Right ventricle myocardium superior (tissue), 1 donor: ENCODE results near the gene MACROD1. TPM values are rescaled to one million over a fixed set of nuclear protein-coding genes. Genes with fewer than 3 reads are reported as not detected.

Experiments used
- ATAC-seq: fragments of 200-7000 bp; cut with Tn5 transposase; one replicate; pipeline ENCODE4 v1.9.1; 2020; ENCODE audit warnings: mild to moderate bottlenecking; ENCODE audit not compliant: poor library complexity
- DNase-seq: peaks from one replicate; pipeline ENCODE4 v3.0.0-alpha.2; 2020
- intact Hi-C: fragments of 100-400 bp; cut with DNase I; formaldehyde crosslinking; loops from one replicate; pipeline ENCODE4 v1.11.2; 2022
- total RNA-seq: library from RNA; stranded (reverse); fragmentation: NEBNext Ultra II Directional; extraction: Animal tissue kit (Norgen Biotek cat#: 25700); gene quantifications from one replicate; pipeline ENCODE4 v1.2.1, GENCODE V29; 2021
- donor health status: DM: no; HTN: yes; CAD: no; lungs with severe emphysema.

MACROD1 gene
- total RNA-seq, 1 donor from 2014 or later, result 124 TPM

DNA sequence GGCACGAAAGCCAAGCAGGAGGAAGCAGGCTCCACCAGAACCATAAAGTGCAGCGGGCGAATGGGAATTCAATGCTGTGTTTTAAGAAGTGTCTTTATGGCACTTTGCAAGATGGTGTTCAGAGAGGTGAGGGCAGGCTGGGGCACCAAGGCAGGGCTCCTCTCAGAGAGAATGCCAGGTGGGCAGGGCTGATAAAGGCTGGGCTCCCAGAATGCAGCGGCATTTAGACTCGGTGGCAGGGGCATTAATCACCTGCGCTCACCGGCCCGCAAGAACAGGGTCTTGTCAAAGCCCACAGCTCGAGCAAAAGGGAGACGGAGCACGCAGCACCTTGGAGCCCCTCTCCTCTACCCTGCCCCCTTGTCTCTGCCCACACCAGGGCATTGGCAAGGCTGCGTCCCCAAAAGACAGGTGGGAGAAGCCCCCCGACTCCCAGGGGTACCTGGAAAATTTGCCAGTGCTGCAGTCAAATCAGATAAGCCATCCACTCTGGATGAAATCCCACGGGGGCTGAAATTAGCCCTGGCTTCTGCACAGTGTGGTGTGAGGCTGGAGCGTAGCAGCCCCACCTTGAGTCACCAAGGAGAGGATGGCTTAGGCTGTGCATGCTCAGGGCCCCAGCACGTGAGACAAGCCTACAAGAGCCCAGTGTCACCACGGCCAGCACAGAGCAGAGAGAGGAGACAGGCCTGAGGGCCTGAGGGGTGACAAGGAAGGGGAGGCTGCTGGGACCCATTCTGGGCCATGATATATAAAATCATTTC, 8.1 kb downstream of the MACROD1 start:
- intact Hi-C loops, result loop anchor here (10.0 kb wide), 1 partner anchor 313 kb away; no protein-coding TSS in a partner anchor
- ATAC-seq (no peak), DNase-seq (no peak)

DNA sequence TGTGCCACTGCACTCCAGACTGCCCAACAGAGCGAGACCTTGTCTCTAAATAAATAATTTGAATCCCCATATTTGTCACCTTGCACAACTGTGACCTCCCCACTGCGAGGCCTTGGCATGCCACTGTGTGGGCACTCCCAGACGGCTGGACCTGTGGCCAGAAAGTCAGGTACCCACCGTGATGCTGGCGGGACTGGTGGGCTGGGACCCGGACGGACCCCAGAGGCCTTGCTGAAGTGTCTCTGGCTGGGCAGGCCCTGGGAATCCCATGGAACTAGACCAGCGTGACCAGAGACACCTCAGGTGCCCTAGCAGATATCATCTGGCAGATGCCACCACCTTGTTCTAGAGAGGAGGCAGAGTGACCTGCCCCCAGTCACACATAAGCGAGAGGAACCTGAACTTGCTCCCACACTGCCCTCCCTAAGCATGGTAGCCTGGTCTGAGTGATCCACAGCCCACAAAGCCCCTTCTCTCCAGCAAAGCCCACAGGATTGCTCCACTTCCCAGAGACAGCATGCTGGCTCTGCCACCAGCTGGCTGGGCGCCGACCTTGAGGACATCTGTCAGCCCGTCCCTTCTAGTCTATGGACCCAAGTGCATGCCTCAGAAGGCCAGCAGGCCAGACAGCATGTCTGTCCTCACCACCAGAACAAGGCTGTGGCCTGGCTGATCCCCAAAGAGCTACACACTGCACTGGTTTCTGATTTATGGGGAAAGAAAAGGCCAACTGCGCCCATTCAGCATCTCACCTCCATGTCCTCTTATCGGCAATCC, 9.5 kb downstream of the MACROD1 start:
- peak; percentile 78 for ATAC-seq
- peak; percentile 78 for DNase-seq
- intact Hi-C loops, result loop anchor here (10.0 kb wide), 1 partner anchor 312 kb away; no protein-coding TSS in a partner anchor

DNA sequence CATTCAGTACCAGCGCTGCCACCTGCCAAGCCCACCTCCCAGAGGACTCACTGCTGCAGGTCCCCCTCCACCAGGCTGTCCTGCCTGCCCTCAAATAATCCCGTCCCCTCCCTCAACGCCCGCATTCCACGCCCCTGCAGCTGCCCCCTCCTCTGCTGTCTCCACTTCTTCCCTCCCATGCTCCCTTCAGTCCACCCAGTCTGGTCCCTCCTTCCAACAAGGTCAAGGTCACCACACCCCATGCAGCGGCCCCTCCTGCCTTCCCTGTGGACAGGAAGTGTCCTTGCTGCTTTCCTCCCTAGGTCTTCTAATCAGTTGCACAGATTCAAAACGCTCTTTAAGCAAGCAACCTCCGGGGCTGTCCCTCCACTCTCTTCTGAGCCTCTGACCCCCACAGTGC, 12.1 kb downstream of the MACROD1 start:
- DNase-seq, result no peak
- ATAC-seq, result no peak
- intact Hi-C loops, result loop anchor here (10.0 kb wide), 1 partner anchor 309 kb away; no protein-coding TSS in a partner anchor

DNA sequence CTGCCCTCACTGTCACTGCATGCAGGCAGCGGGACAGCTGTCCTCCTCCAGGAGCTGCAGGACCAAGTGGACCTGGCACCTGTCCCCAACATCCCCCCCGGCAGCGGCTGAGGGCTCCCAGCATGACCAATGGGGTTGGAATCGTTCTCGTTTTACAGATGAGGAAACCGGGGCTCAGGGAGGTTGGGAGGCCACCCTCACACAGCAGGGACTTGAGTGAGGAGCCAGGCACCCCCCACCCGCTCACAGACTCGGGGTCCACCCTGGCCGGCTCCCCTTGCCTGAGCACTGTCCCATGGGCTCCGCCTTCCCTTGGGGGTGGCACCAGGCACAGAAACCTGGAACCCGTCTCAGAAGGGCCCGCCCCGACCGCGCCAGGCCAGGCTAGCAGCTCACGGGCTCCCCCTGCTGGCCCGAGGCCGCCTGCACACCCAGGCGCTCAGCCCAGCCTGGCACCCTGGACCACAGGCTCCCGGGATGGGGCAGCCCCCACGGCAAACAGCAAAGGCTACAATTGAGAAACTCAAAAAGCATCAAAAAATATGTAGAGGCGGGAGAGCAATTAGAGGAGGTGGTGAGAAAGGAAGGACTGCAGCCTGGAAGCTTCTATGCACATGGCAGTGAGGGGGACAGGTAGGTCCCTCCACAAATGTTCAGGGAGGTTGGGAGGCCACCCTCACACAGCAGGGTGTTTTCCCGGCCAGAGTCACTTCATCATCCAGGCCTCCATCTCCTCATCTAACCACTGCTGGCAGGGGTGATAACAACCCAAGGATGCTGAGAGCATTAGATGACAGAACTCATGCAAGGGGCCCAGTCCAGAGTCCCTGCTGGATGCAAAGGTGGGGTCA, 12.8 kb downstream of the MACROD1 start:
- intact Hi-C loops, result loop anchor here (10.0 kb wide), 1 partner anchor 308 kb away; no protein-coding TSS in a partner anchor
- DNase-seq (peak; percentile 80), ATAC-seq (peak; percentile 55)

DNA sequence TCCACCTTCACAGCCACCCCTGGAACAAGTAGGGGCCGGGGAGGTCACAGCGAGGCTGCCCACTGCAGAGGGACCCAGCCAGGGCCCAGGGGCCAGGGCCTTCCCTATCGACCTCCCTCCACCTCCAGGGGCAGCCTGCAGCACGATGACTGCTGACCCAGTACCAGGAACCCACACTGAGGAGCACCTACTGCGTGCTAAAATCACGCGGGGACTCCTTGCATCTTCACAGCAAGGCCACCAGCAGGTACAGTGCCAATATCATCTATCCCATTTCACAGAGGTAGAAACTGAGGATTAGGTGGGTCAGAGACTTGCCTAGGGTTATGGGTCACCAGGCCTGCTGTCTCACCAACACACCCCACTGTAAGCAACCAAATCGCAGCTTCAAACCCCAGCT, 14.6 kb downstream of the MACROD1 start:
- DNase-seq, result no peak
- intact Hi-C loops, result loop anchor here (10.0 kb wide), 1 partner anchor 307 kb away; no protein-coding TSS in a partner anchor
- no peak for ATAC-seq

DNA sequence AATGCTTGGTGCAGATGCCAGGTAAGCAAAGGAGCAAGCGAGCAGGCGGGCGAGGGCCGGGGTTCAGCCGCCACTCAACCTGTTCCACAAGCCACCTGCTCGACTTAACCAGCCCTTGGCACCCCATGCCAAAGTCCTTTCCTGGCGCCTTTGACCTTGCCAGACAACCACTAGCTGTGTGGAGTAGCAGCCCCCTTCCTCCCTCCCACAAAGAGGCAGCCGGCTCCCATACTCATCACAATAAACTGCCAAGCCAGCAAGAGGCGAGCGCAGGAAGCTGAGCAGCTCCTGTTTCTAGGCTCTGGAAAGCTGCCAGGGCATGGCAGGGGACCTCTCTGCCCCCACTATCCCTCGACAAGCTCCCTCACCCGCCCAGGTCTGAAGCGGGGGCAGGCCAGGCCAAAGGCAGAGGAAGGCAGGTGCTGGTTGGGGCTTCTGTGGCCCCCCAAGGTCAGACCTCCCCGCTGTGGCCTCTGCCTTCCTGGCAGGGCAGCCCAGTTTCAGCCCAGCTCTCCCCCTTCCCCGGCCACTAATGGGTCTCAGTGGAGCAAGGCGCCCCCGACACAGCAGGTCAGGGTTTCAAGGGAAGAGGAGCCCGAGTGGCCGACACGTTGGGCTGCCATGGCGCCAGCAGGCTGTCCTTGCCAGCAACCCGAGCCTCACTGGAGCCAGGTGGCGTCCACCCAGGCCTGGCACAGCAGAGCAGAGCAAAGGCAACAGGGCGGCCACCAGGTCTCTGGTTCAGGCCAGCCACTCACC, 15.3 kb downstream of the MACROD1 start:
- ATAC-seq, result peak; percentile 57
- intact Hi-C loops, result loop anchor here (10.0 kb wide), 1 partner anchor 306 kb away; no protein-coding TSS in a partner anchor
- DNase-seq, result peak; percentile 83

DNA sequence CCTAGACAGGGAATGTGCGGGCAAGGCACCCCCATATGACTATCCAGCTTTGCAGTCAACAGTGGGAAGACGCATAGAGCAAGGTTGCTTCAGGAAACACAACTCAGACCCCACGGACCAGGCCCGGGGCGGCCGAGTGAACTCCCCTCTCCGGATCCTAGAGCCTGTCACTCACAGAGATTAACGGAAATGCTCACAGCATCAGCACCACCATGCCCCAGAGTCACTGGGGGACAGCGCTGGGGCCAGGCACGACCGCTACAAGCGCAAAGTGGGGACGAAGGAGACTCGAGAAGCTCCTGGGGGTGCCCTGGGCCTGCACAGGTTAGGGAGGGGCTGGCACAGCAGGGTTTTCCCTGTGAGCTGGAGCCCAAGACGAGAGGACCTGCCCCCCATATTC, 15.9 kb downstream of the MACROD1 start:
- intact Hi-C loops, result loop anchor here (10.0 kb wide), 1 partner anchor 305 kb away; no protein-coding TSS in a partner anchor
- no peak for DNase-seq
- no peak for ATAC-seq

DNA sequence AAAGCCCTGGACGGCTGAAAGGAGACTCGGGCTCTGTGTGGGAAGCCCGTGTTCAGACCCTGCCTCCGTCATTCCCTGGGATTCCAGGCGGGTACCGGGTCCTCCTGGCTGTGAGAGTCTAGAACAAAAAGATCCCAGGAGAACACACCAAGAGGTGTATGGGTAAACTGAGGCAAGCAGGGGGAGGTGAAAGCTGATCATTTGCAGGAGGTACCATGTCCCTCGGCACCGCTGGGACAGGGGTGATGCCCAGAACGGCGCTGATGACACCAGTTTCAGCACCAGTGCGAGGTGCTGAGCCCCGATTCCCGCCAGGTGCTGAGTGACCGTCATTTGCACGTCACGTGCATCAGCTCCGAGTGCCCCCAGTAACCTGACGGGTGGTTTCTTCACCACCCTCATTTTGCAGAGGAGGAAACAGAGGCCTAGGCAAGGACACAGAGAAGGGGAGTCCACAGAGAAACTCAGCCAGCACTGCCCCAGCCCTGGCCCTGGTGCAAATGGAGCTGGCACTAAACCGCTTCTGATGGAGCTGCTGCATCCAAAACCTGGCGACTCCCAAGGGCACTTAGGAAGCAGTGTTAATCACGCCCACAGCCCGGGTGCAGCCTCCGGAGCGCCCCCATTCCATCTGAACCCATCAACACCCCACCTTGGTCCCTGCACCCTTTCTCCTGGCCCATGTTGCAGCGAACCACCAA, 16.8 kb downstream of the MACROD1 start:
- ATAC-seq, result peak; percentile 21
- no peak for DNase-seq
- intact Hi-C loops, result loop anchor here (2.0 kb wide), 1 partner anchor 148 kb away; no protein-coding TSS in a partner anchor

DNA sequence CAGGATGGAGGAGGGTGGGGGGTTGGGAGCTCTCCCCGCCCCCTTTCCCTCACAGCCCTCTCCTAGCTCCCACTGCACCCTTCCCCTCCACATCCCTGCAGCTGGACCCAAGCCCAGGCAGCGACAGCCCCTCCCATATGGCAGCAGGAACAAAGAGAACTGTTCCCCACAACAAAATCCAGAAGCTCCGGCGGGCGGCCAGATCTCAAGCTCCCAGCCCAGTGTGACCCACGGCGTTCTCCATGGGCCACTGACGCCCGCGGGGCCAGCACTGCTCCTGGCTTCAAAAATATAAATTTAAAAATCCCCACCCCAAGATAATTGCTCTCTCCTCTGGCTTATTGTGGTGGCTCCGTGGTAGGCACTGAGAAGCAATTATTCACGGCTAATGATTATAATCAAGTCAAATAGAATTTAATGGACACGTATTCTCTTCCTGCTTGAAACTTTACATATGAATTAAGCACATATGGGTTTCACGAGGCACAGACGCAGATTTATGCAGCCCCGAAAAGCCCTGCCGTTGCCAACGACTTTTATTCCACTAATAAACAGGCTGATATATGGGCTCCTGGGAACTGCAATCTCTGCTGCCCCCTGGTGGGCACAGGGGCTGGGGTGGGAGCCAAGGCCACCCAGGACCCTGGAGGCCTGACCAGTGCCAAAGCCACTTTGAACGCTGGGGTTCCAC, 17.5 kb downstream of the MACROD1 start:
- intact Hi-C loops, result loop anchor here (2.0 kb wide), 1 partner anchor 148 kb away; no protein-coding TSS in a partner anchor
- ATAC-seq (peak; percentile 81), DNase-seq (peak; percentile 92)

DNA sequence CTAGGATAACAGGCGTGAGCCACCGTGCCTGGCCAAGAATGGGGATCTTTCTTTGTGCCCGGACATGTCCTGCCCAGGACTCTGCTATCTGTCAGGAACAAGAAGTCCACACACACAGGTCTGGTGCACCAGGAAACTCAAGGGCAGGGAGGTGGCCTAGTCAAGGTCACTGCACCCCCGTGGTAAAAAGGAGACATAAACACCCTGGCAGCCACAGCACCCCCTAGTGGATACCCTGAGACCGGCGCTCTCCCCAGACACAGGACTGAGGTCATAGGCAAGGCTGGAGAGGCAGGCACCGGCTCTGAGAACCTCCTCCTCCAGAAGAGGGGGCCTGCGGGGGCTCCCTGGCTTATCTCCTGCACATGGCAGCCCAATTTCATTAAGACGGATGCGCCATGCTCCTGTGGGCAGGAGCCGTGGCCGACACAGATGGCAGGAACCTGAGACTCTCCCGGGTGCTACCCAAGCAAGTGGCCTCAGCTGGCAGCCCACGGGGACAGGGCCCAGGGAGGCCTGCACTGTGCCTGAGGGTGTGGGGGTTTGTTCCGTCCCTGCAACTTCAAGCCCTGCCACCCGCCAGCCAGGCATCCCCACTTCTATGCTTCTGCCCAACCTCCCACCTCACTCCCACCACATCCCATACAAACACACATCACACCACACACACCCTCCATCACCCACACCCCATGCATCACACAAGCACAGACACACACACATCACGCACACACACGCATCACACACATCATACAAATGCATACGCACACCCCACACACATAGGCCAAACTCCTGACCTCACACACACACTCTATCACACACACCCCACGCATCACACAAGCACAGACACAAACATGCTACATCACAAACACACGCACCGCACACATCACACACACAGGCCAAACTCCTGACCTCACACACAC, 19.6 kb downstream of the MACROD1 start:
- no peak for ATAC-seq
- intact Hi-C loops, result no loop called here

DNA sequence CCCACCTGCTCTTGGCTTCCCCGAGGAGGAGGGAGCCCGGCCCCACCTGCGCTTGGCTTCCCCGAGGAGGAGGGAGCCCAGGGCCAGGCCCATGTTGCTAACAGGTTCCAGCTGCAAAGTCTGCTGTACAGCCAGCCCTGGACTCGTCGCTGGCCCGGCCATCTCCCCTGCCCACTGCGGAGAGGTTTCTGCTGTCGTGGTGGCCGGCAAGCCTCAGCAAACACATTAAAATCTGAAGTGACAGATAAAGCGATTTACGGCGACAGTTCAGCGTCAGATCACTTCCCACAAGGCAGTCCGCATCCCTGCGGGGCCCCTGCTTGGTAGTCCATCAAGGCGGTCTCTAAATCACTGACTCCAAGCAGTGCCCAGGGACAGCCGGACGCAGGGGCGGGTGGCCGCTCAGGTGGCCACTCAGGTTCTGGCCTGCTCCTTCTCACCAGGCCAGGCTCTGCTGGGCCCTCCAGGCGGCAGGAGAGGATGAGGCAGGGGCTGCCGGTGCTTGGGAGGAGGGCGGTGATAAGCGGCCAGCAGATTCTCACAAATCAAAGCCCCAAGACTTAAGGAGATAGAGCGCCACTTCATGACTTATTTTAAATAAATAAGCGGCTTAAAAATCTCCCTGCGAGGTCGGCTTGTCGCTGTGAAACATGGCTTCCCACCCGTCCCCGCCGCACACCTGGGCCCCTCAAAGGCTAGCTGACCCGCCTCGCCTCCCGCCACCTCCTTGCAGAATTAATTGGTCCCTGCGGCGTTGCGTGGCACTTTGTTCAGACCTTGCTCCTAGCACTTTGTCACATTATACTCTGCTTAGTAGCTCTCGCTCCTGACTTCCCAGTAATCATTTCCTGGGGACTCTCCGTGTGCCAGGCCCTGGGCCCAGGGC, 21.1 kb downstream of the MACROD1 start:
- ATAC-seq, result no peak
- intact Hi-C loops, result no loop called here
- DNase-seq, result no peak

More for the DNA sequence above, 19.6 kb downstream of the MACROD1 start:
- peak; percentile 61 for DNase-seq

DNA sequence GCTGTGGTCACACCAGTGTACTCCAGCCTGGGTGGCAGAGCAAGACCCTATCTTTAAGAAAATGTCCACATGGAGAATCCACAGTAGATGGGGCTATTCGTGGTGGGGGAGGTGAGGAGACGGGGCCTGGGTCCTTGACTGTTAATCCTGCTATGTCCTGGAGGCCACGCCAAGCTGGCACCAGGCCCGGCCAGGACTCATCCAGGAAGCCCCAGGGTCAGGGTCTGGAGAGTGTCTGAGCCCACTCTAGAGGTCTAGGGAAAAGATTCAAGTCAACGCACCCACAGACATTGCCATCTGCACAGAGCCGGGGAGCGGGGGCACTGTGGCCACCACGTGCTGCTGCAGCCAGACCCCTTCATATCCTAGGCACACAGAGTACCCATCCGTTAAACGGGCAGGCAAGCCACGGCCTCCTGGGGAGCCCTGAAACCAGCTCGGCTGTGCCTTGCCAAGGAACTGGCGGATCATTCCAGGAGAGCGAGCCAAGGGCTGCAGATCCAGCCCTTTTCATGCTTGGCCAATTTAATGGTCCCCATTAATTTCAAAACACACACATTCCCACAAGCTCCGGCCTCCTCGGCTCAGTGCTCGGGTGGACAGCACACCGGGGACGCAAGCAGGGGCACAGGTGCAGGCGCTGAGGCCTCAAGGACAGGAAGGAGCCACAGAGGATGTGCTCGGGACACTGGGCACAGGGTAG, 24.7 kb downstream of the MACROD1 start:
- ATAC-seq (peak; percentile 4), DNase-seq (no peak)
- intact Hi-C loops, result no loop called here

DNA sequence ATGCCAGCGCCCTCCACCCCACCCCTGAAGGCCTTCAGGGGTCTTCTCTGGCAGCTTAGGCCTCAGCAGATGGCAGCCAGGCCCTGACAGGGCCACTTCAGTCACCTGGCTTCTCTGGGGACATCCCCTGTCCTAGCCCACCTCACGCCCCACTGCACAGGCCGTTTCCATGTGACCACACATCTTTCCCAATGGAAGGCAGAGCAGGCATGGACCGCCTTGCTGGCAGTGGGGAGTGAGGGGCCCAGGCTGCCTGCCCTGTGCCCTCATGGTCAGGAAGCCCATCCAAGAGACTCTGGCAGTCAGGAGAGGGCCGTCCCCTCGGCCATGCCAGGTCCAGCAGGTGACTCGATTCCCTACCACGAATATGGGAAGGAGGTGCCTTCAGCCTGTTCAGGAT, 25.8 kb downstream of the MACROD1 start:
- DNase-seq (no peak), ATAC-seq (no peak)
- intact Hi-C loops, result no loop called here

DNA sequence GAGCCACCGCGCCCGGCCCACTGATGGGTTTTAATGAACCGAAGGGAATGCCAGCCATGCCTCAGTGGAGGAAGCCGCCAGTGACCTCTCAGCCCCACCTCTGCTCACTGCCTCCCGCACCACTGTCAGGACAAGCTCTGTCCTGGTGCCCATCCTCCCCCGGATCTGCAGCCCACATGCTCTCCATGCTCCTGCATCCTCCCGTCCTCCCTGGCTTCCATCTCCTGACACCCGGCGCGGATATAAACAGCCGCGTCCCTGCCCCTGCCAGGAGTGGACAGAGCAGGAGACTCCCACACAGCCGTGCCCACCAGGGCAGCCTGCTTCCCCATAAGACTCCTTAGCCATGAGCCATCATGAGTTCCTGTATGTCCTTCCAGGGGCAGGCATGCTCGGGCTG, 26.9 kb downstream of the MACROD1 start:
- DNase-seq (no peak), ATAC-seq (peak; percentile 9)
- intact Hi-C loops, result no loop called here
